Ishikawa (cell line): Measurements from ENCODE around the gene WNK2.

ENCODE experiments used
- CEBPB ChIP-seq: IDR thresholded peaks from 2 replicates; pipeline ENCODE4 v1.6.1; 2012
- EGR1 ChIP-seq: IDR thresholded peaks from 2 replicates; pipeline ENCODE4 v1.6.1; 2012
- EP300 ChIP-seq: IDR thresholded peaks from 2 replicates; pipeline ENCODE4 v1.6.1; 2012; ENCODE audit warnings: borderline replicate concordance
- MAX ChIP-seq: IDR thresholded peaks from 2 replicates; pipeline ENCODE4 v1.6.1; 2012
- REST ChIP-seq: IDR thresholded peaks from 2 replicates; pipeline ENCODE4 v1.6.1; 2012; ENCODE audit warnings: low read depth, mild to moderate bottlenecking
- TAF1 ChIP-seq: IDR thresholded peaks from 2 replicates; pipeline ENCODE4 v1.6.1; 2012; ENCODE audit warnings: low read depth, mild to moderate bottlenecking
- USF1 ChIP-seq: IDR thresholded peaks from 2 replicates; pipeline ENCODE4 v1.6.1; 2012
- YY1 ChIP-seq: IDR thresholded peaks from 2 replicates; pipeline ENCODE4 v1.6.1; 2012; ENCODE audit warnings: low read depth

GRCh38 chr9:93136011-93136440, 47.9 kb upstream of the WNK2 start:
- no peak for TF ChIP-seq MAX
- no peak for TF ChIP-seq REST
- no peak for TF ChIP-seq YY1
- TF ChIP-seq EP300 = no peak
- no peak for TF ChIP-seq CEBPB
- TF ChIP-seq EGR1 = no peak
- no peak for TF ChIP-seq TAF1
- TF ChIP-seq USF1 = no peak
